ENCODE results near the gene ADGRD1. TPM values are rescaled to one million over a fixed set of nuclear protein-coding genes. Genes with fewer than 3 reads are reported as not detected.

Gene ADGRD1
- polyA plus RNA-seq, 1 of the 3 experiments (the other 2 are of a cell fraction): not detected

GRCh38 chr12:131057211-131057721 is 103.6 kb downstream of the ADGRD1 start:
- no peak for DNase-seq
- H3K4me1 ChIP-seq (ENCODE audit: control insufficient read depth in 1 of 2, insufficient read depth in 2 of 2, low read depth in 1 of 2, low read length in 1 of 2): no peaks in the 10 kb centered on the region; a peak in 1 of 4 replicates
- H3K36me3 ChIP-seq (replicated peaks in 1 of 2; ENCODE audit: control insufficient read depth in 1 of 2, insufficient read depth in 2 of 2, low read length in 1 of 2): no peaks in the 10 kb centered on the region
- no peaks in the 10 kb centered on the region for H3K79me2 ChIP-seq (ENCODE audit: insufficient read depth)
- CTCF ChIA-PET: no interaction called here
- H3K4me2 ChIP-seq: no peak overlapping the region
- H3F3A ChIP-seq (replicated peaks; ENCODE audit: insufficient read depth): no peaks in the 10 kb centered on the region
- no peaks in the 10 kb centered on the region for H3K27me3 ChIP-seq (ENCODE audit: insufficient read depth)
- no peak overlapping the region for H3K4me3 ChIP-seq (ENCODE audit: low read depth in 2 of 2, low read length in 1 of 2)
- POLR2A ChIA-PET: no interaction called here
- H3K9me3 ChIP-seq: no peaks in the 10 kb centered on the region
- no peak overlapping the region for H2AFZ ChIP-seq (ENCODE audit: low read depth)
- no peaks in the 10 kb centered on the region for H3K9me2 ChIP-seq
- TF ChIP-seq ELF1 (IDR thresholded peaks at IDR 0.05) (no peak), IRF3 (IDR thresholded peaks at IDR 0.05; ENCODE audit: low read depth, low read length) (no peak), MEF2A (IDR thresholded peaks at IDR 0.05; ENCODE audit: borderline replicate concordance, low read depth) (no peak), SIN3A (IDR thresholded peaks at IDR 0.05; ENCODE audit: borderline replicate concordance, low read depth, low read length) (no peak), JUND (IDR thresholded peaks at IDR 0.05) (no peak), GATA2 (CRISPR knock-in tag; IDR thresholded peaks at IDR 0.05) (no peak), EZH2phosphoT487 (IDR thresholded peaks at IDR 0.05; ENCODE audit: borderline replicate concordance, low read depth) (no peak), RXRA (IDR thresholded peaks at IDR 0.05; ENCODE audit: borderline replicate concordance, low read depth) (no peak), FOXJ3 (CRISPR knock-in tag; IDR thresholded peaks at IDR 0.05) (no peak), CHD2 (IDR thresholded peaks at IDR 0.05; ENCODE audit: low read length, partially characterized antibody) (no peak), RFX5 (IDR thresholded peaks at IDR 0.05; ENCODE audit: low read length) (no peak), SMC3 (IDR thresholded peaks at IDR 0.05; ENCODE audit: low read depth, low read length) (no peak), MXI1 (IDR thresholded peaks at IDR 0.05; ENCODE audit: low read depth, low read length) (no peak), TCF12 (IDR thresholded peaks at IDR 0.05) (no peak), RCOR1 (IDR thresholded peaks at IDR 0.05; ENCODE audit: low read length) (no peak), RAD21 (IDR thresholded peaks at IDR 0.05; ENCODE audit: low read length) (no peak), USF2 (IDR thresholded peaks at IDR 0.05; ENCODE audit: borderline replicate concordance, low read depth, low read length) (no peak), YY1 (IDR thresholded peaks at IDR 0.05; ENCODE audit: low read depth) (no peak)
- TF ChIP-seq, protein P1, sequence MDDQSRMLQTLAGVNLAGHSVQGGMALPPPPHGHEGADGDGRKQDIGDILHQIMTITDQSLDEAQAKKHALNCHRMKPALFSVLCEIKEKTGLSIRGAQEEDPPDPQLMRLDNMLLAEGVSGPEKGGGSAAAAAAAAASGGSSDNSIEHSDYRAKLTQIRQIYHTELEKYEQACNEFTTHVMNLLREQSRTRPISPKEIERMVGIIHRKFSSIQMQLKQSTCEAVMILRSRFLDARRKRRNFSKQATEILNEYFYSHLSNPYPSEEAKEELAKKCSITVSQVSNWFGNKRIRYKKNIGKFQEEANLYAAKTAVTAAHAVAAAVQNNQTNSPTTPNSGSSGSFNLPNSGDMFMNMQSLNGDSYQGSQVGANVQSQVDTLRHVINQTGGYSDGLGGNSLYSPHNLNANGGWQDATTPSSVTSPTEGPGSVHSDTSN (IDR thresholded peaks at IDR 0.05): no peak
- H3K9ac ChIP-seq: no peak overlapping the region
- 59% methylated on average over 22 of the region's 25 CpGs for WGBS (ENCODE audit: low lambda C conversion rate)
- no peak overlapping the region for H3K27ac ChIP-seq (ENCODE audit: low read depth in 2 of 2, low read length in 1 of 2)
- H4K20me1 ChIP-seq (ENCODE audit: insufficient read depth): no peaks in the 10 kb centered on the region

Measured in SK-N-SH (cell line).